ENCODE results near the gene WFDC10B.

DNA sequence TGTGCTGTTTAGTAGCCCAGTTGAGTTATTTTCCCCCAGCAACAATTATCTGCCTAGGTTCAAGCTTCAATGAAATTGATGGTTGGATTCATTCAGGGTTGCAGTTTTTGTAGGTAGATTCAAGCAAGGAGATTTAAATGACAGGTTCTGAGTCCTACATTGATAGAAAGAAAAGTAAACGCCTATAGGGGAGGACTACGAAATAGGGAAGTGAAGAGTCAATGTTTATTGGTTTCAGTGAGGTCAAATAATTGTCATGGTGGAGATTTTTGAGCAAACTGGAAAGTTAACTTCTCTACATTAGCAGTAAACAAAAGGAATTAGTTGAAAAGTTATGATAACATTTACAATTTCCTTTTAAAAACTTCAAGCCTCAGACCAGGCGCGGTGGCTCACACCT is 3.7 kb downstream of the WFDC10B start:
- TF ChIP-seq, protein P1, sequence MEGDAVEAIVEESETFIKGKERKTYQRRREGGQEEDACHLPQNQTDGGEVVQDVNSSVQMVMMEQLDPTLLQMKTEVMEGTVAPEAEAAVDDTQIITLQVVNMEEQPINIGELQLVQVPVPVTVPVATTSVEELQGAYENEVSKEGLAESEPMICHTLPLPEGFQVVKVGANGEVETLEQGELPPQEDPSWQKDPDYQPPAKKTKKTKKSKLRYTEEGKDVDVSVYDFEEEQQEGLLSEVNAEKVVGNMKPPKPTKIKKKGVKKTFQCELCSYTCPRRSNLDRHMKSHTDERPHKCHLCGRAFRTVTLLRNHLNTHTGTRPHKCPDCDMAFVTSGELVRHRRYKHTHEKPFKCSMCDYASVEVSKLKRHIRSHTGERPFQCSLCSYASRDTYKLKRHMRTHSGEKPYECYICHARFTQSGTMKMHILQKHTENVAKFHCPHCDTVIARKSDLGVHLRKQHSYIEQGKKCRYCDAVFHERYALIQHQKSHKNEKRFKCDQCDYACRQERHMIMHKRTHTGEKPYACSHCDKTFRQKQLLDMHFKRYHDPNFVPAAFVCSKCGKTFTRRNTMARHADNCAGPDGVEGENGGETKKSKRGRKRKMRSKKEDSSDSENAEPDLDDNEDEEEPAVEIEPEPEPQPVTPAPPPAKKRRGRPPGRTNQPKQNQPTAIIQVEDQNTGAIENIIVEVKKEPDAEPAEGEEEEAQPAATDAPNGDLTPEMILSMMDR (IDR thresholded peaks at IDR 0.05; ENCODE audit: low read length) = no peak
- TF ChIP-seq EZH2 (IDR thresholded peaks at IDR 0.05; ENCODE audit: borderline replicate concordance, low read length) = no peak

All from OCI-LY1 (cell line).